ENCODE results near the gene USP24.

USP24 gene

DNA sequence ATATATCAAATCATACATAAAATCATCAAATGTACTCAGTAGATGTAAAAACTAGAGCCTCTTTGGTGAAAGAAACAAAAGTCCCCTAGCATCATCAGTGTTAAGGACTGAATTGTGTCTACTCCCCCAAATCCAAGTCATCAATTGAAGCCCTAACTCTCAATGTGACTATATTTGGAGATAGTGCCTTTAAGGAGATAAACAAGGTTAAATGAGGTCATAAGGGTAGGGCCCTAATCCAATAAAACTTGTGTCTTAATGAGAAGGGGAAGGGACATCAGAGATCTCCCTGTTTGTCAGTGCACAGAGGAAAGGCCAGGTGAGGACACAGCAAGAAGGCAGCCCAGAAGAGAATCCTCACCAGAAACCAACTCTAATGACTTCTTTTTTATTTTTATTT is 33.5 kb downstream of the USP24 start:
- Histone ChIP-seq H3K4me1 (ENCODE audit: control extremely low read depth in 1 of 4, control insufficient read depth in 4 of 4, insufficient read depth in 4 of 4, low read length in 3 of 4) (peaks cover 0 to 11% (median 4%) of the 10 kb centered on the region in 4 experiments), H3K9me3 (ENCODE audit: control extremely low read depth in 1 of 5, control insufficient read depth in 4 of 5, insufficient read depth in 2 of 5, low read depth in 1 of 5, low read length in 4 of 5) (peaks cover 0 to 21% (median 3%) of the 10 kb centered on the region in 5 experiments), H3K27me3 (replicated peaks in 2 of 5; ENCODE audit: control insufficient read depth in 4 of 5, insufficient read depth in 5 of 5, low read length in 4 of 5) (no peaks in the 10 kb centered on the region), H3K36me3 (ENCODE audit: control insufficient read depth in 4 of 4, insufficient read depth in 4 of 4, low read length in 3 of 4) (peaks cover 0 to 15% (median 3%) of the 10 kb centered on the region in 4 experiments), H3K27ac (ENCODE audit: insufficient read depth in 1 of 2, low read depth in 1 of 2, low read length in 2 of 2, poor library complexity in 1 of 2, severe bottlenecking in 2 of 2) (no peak overlapping the region), H3K4me3 (ENCODE audit: control insufficient read depth in 1 of 7, extremely low read depth in 1 of 7, insufficient read depth in 4 of 7, low read depth in 2 of 7, low read length in 6 of 7) (no peak overlapping the region)
- CTCF ChIA-PET = no interaction called here
- POLR2A ChIA-PET = no interaction called here
- DNase-seq = no peak

- Histone ChIP-seq H3K36me3 (ENCODE audit: control insufficient read depth in 4 of 4, insufficient read depth in 4 of 4, low read length in 3 of 4) (peaks cover 0 to 20% (median 6%) of the 10 kb centered on the region in 4 experiments), H3K9me3 (ENCODE audit: control extremely low read depth in 1 of 5, control insufficient read depth in 4 of 5, insufficient read depth in 2 of 5, low read depth in 1 of 5, low read length in 4 of 5) (peaks cover 0 to 15% (median 3%) of the 10 kb centered on the region in 5 experiments), H3K4me1 (ENCODE audit: control extremely low read depth in 1 of 4, control insufficient read depth in 4 of 4, insufficient read depth in 4 of 4, low read length in 3 of 4) (peaks cover 0 to 11% (median 4%) of the 10 kb centered on the region in 4 experiments), H3K27ac (ENCODE audit: insufficient read depth in 1 of 2, low read depth in 1 of 2, low read length in 2 of 2, poor library complexity in 1 of 2, severe bottlenecking in 2 of 2) (no peak overlapping the region), H3K4me3 (ENCODE audit: control insufficient read depth in 1 of 7, extremely low read depth in 1 of 7, insufficient read depth in 4 of 7, low read depth in 2 of 7, low read length in 6 of 7) (no peak overlapping the region), H3K27me3 (replicated peaks in 2 of 5; ENCODE audit: control insufficient read depth in 4 of 5, insufficient read depth in 5 of 5, low read length in 4 of 5) (no peaks in the 10 kb centered on the region)
- no peak for DNase-seq
- ChIA-PET CTCF (interaction anchor here (0.9 to 1.0 kb wide), 2 partner anchors 10 to 97 kb away, joined by 3 read pairs; no protein-coding TSS in a partner anchor), POLR2A (no interaction called here)
- WGBS (ENCODE audit: insufficient coverage) = 99% methylated on average over 5 of the region's 5 CpGs
Measured at GRCh38 chr1:55180075-55180670, 35.0 kb downstream of the USP24 start.

- peaks cover 0 to 11% (median 4%) of the 10 kb centered on the region in 4 experiments for H3K4me1 ChIP-seq (ENCODE audit: control extremely low read depth in 1 of 4, control insufficient read depth in 4 of 4, insufficient read depth in 4 of 4, low read length in 3 of 4)
- H3K36me3 ChIP-seq (ENCODE audit: control insufficient read depth in 4 of 4, insufficient read depth in 4 of 4, low read length in 3 of 4) = peaks cover 3 to 16% (median 6%) of the 10 kb centered on the region in 4 experiments
- no peak overlapping the region for H3K4me3 ChIP-seq (ENCODE audit: control insufficient read depth in 1 of 7, extremely low read depth in 1 of 7, insufficient read depth in 4 of 7, low read depth in 2 of 7, low read length in 6 of 7)
- POLR2A ChIA-PET = no interaction called here
- no peaks in the 10 kb centered on the region for H3K27me3 ChIP-seq (replicated peaks in 2 of 5; ENCODE audit: control insufficient read depth in 4 of 5, insufficient read depth in 5 of 5, low read length in 4 of 5)
- WGBS (ENCODE audit: insufficient coverage) = 80% methylated on average over 3 of the region's 3 CpGs
- H3K27ac ChIP-seq (ENCODE audit: insufficient read depth in 1 of 2, low read depth in 1 of 2, low read length in 2 of 2, poor library complexity in 1 of 2, severe bottlenecking in 2 of 2) = no peak overlapping the region
- CTCF ChIA-PET = interaction anchor here (0.9 to 1.5 kb wide), 4 partner anchors 9 to 98 kb away, joined by 3 read pairs; no protein-coding TSS in a partner anchor
- H3K9me3 ChIP-seq (ENCODE audit: control extremely low read depth in 1 of 5, control insufficient read depth in 4 of 5, insufficient read depth in 2 of 5, low read depth in 1 of 5, low read length in 4 of 5) = peaks cover 0 to 7% (median 2%) of the 10 kb centered on the region in 5 experiments
- DNase-seq = peak; percentile 29 to 87 (median 81)
Measured at GRCh38 chr1:55179177-55179835, 35.9 kb downstream of the USP24 start.

GRCh38 chr1:55172687-55173086 is 42.5 kb downstream of the USP24 start:
- DNase-seq = no peak
- Histone ChIP-seq H3K4me3 (ENCODE audit: control insufficient read depth in 1 of 7, extremely low read depth in 1 of 7, insufficient read depth in 4 of 7, low read depth in 2 of 7, low read length in 6 of 7) (no peak overlapping the region), H3K36me3 (ENCODE audit: control insufficient read depth in 4 of 4, insufficient read depth in 4 of 4, low read length in 3 of 4) (peaks cover 12 to 44% (median 28%) of the 10 kb centered on the region in 4 experiments), H3K9me3 (ENCODE audit: control extremely low read depth in 1 of 5, control insufficient read depth in 4 of 5, insufficient read depth in 2 of 5, low read depth in 1 of 5, low read length in 4 of 5) (no peaks in the 10 kb centered on the region), H3K27me3 (replicated peaks in 2 of 5; ENCODE audit: control insufficient read depth in 4 of 5, insufficient read depth in 5 of 5, low read length in 4 of 5) (no peaks in the 10 kb centered on the region), H3K4me1 (ENCODE audit: control extremely low read depth in 1 of 4, control insufficient read depth in 4 of 4, insufficient read depth in 4 of 4, low read length in 3 of 4) (no peaks in the 10 kb centered on the region), H3K27ac (ENCODE audit: insufficient read depth in 1 of 2, low read depth in 1 of 2, low read length in 2 of 2, poor library complexity in 1 of 2, severe bottlenecking in 2 of 2) (no peak overlapping the region)
- no CpG with 5 or more reads among the region's 3 CpGs for WGBS (ENCODE audit: insufficient coverage)
- CTCF ChIA-PET = interaction anchor here (0.6 to 1.5 kb wide), 3 partner anchors 19 to 1320 kb away, joined by 3 to 4 read pairs (median 3); no protein-coding TSS in a partner anchor
- POLR2A ChIA-PET = no interaction called here

DNA sequence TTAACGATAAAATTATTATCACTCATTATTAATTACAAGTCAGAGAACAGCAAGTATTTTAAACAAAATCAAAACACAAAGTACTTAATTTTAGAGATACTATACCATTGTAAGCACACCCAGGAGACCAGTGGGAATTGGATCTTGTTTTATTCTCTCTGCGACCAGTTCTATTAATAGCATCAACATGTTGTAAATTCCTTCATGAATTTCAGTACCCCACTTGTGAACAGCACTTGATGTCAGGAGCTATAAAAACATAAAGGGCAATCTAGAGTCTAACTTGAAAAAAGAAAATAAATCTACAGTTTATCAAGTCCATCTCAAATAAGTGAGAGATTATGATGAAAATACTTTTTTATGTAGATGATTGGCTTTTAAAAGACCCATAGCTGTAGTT is 42.9 kb downstream of the USP24 start:
- Histone ChIP-seq H3K9me3 (ENCODE audit: control extremely low read depth in 1 of 5, control insufficient read depth in 4 of 5, insufficient read depth in 2 of 5, low read depth in 1 of 5, low read length in 4 of 5) (no peaks in the 10 kb centered on the region), H3K36me3 (ENCODE audit: control insufficient read depth in 4 of 4, insufficient read depth in 4 of 4, low read length in 3 of 4) (peaks cover 14 to 47% (median 32%) of the 10 kb centered on the region in 4 experiments), H3K27ac (ENCODE audit: insufficient read depth in 1 of 2, low read depth in 1 of 2, low read length in 2 of 2, poor library complexity in 1 of 2, severe bottlenecking in 2 of 2) (no peak overlapping the region), H3K4me1 (ENCODE audit: control extremely low read depth in 1 of 4, control insufficient read depth in 4 of 4, insufficient read depth in 4 of 4, low read length in 3 of 4) (no peaks in the 10 kb centered on the region), H3K4me3 (ENCODE audit: control insufficient read depth in 1 of 7, extremely low read depth in 1 of 7, insufficient read depth in 4 of 7, low read depth in 2 of 7, low read length in 6 of 7) (no peak overlapping the region), H3K27me3 (replicated peaks in 2 of 5; ENCODE audit: control insufficient read depth in 4 of 5, insufficient read depth in 5 of 5, low read length in 4 of 5) (no peaks in the 10 kb centered on the region)
- no CpG with 5 or more reads among the region's 2 CpGs for WGBS (ENCODE audit: insufficient coverage)
- CTCF ChIA-PET = interaction anchor here (0.6 to 1.5 kb wide), 2 partner anchors 37 to 1320 kb away, joined by 3 read pairs; no protein-coding TSS in a partner anchor
- no peak for DNase-seq
- POLR2A ChIA-PET = no interaction called here

- Histone ChIP-seq H3K4me3 (ENCODE audit: control insufficient read depth in 1 of 7, extremely low read depth in 1 of 7, insufficient read depth in 4 of 7, low read depth in 2 of 7, low read length in 6 of 7) (no peak overlapping the region), H3K27me3 (replicated peaks in 2 of 5; ENCODE audit: control insufficient read depth in 4 of 5, insufficient read depth in 5 of 5, low read length in 4 of 5) (no peaks in the 10 kb centered on the region), H3K27ac (ENCODE audit: insufficient read depth in 1 of 2, low read depth in 1 of 2, low read length in 2 of 2, poor library complexity in 1 of 2, severe bottlenecking in 2 of 2) (no peak overlapping the region), H3K9me3 (ENCODE audit: control extremely low read depth in 1 of 5, control insufficient read depth in 4 of 5, insufficient read depth in 2 of 5, low read depth in 1 of 5, low read length in 4 of 5) (no peaks in the 10 kb centered on the region), H3K36me3 (ENCODE audit: control insufficient read depth in 4 of 4, insufficient read depth in 4 of 4, low read length in 3 of 4) (peaks cover 18 to 47% (median 33%) of the 10 kb centered on the region in 4 experiments), H3K4me1 (ENCODE audit: control extremely low read depth in 1 of 4, control insufficient read depth in 4 of 4, insufficient read depth in 4 of 4, low read length in 3 of 4) (no peaks in the 10 kb centered on the region)
- POLR2A ChIA-PET = no interaction called here
- 100% methylated on average over 1 of the region's 3 CpGs for WGBS (ENCODE audit: insufficient coverage)
- DNase-seq = no peak
- CTCF ChIA-PET = no interaction called here
Measured at GRCh38 chr1:55171694-55172093, 43.5 kb downstream of the USP24 start.

GRCh38 chr1:55170426-55170825 is 44.7 kb downstream of the USP24 start:
- WGBS (ENCODE audit: insufficient coverage) = no CpG with 5 or more reads among the region's 1 CpG
- Histone ChIP-seq H3K4me3 (ENCODE audit: control insufficient read depth in 1 of 7, extremely low read depth in 1 of 7, insufficient read depth in 4 of 7, low read depth in 2 of 7, low read length in 6 of 7) (no peak overlapping the region), H3K27me3 (replicated peaks in 2 of 5; ENCODE audit: control insufficient read depth in 4 of 5, insufficient read depth in 5 of 5, low read length in 4 of 5) (no peaks in the 10 kb centered on the region), H3K27ac (ENCODE audit: insufficient read depth in 1 of 2, low read depth in 1 of 2, low read length in 2 of 2, poor library complexity in 1 of 2, severe bottlenecking in 2 of 2) (no peak overlapping the region), H3K36me3 (ENCODE audit: control insufficient read depth in 4 of 4, insufficient read depth in 4 of 4, low read length in 3 of 4) (peaks cover 22 to 51% (median 36%) of the 10 kb centered on the region in 4 experiments), H3K9me3 (ENCODE audit: control extremely low read depth in 1 of 5, control insufficient read depth in 4 of 5, insufficient read depth in 2 of 5, low read depth in 1 of 5, low read length in 4 of 5) (no peaks in the 10 kb centered on the region), H3K4me1 (ENCODE audit: control extremely low read depth in 1 of 4, control insufficient read depth in 4 of 4, insufficient read depth in 4 of 4, low read length in 3 of 4) (no peaks in the 10 kb centered on the region)
- no peak for DNase-seq
- ChIA-PET CTCF (interaction anchor here (0.9 kb wide), 1 partner anchor 8 kb away, joined by 3 read pairs; no protein-coding TSS in a partner anchor), POLR2A (no interaction called here)

Measured in common myeloid progenitor, CD34-positive (primary cell).